T-helper 22 cell (primary cell): Measurements from ENCODE around the gene MTREX.

ENCODE experiments used
- DNase-seq: peaks from one replicate; pipeline ENCODE4 v3.0.0-alpha.2; 2020; ENCODE audit warnings: low read depth

Gene MTREX

GRCh38 chr5:55384072-55384471, 76.3 kb downstream of the MTREX start:
- DNase-seq, result no peak

DNA sequence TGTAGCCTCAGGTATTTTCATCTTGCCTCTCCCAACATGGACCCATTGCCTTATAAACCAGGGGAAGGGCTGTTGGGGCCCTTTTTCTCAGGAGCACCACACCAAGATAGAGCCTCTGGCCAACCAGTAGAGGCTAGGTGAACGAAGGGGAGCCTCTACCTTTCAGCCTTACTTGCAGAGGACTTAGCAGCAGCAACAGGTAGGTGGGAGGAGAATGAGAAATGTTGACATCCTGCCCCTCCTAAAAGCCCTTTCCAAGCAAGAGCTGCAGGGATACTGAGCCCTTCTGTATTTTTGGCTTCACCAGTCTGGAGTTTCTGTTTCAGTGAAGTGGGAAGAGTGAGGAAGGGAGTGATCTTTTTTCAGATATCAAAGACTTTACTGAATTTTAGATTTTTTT, 77.4 kb downstream of the MTREX start:
- DNase-seq, result no peak

- DNase-seq, result no peak
These were observed 78.1 kb downstream of the MTREX start for GRCh38 chr5:55385846-55386245.

GRCh38 chr5:55386356-55386755, 78.6 kb downstream of the MTREX start:
- DNase-seq, result no peak

GRCh38 chr5:55387865-55388264, 80.1 kb downstream of the MTREX start:
- no peak for DNase-seq

- no peak for DNase-seq
These were observed 83.9 kb downstream of the MTREX start for GRCh38 chr5:55391707-55392106.

- no peak for DNase-seq
These were observed 84.9 kb downstream of the MTREX start for GRCh38 chr5:55392669-55393068.

DNA sequence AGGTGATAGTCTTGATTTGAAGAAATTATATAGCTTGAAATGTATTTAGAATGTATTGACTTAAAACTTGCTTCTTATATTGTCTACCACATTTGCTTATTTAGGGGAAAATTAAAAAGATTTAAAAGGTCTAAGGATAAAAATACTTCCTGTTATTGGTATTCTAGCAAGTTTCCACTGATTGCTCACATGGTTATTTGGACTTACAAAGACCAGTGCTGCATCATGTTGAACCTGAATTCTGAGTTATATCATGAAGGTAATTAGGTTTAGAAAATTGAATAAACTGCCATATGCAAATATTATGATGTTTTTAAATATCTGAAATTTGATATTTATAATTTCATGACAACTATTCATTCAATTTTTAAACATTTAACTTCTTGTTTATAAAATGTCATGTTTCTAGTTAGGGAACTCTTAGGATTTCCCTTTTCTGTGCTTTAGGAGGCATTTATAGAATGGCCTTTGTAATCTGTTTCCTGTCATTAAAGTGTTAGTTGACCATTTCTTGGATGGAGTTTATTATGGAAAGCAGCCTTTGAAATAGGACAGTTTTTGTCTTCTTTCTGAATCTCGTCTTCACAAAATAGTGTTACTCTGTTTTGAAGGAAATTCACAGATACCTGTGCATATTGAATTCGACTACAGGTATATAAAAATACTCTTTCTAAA, 85.8 kb downstream of the MTREX start:
- DNase-seq, result no peak

- no peak for DNase-seq
These were observed 94.4 kb downstream of the MTREX start for GRCh38 chr5:55402199-55402598.

DNA sequence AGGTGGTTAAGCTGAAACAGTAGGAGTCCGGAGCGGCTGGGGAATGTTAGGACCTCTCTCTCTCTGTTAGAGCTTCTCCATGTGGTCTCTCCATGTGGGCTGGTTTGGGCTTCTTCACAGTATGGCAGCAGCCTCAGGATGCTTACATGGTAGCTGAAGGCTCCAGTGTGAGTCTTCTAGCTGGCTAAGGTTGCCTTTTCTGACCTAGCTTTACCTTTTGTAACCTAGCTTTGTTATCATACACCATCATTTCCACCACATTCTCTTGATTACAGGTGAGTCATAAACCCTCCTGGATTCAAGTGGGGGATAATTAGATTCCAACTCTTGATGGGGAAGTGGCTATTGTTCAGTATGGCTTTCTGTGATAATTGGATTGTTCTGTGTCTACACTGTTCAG, 98.5 kb downstream of the MTREX start:
- DNase-seq, result no peak

GRCh38 chr5:55407059-55407684, 99.4 kb downstream of the MTREX start:
- no peak for DNase-seq

DNA sequence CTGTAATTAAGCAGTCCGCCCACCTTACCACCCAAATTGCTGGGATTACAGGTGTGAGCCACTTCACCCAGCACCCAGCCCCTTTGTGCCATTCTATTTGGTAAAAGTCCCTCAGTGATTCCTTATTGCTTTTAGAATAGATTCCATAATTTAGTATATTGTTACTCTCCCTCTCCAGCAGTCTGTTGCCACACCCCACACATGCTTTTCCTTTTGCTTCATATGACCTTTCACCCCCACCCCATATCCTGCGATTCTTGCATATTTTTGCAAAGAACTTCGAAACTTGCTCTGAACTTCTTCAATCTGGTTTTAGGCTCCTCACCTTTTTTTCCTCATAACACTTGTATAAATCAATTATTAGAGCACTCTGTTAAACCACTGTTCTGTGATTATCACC, 100.2 kb downstream of the MTREX start:
- no peak for DNase-seq

DNA sequence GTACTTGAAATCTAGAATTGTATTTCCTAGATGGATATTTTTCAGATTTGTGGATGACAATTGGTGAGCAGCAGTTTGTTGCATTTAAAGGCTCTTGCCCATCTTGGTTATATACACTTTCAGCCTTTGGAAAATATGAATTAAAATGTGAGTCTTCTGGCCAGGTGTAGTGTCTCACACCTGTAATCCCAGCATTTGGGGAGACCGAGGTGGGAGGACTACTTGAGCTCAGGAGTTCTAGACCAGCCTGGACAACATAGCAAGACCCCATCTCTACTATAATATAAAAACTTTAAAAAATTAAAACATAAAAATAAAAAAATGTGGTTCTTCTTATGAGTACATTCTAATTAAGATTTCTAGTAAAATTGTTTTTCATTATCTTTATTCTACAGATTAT, 102.0 kb downstream of the MTREX start:
- DNase-seq, result no peak

GRCh38 chr5:55410845-55411244, 103.1 kb downstream of the MTREX start:
- DNase-seq, result no peak

GRCh38 chr5:55411876-55412275, 104.1 kb downstream of the MTREX start:
- no peak for DNase-seq

- no peak for DNase-seq
These were observed 105.9 kb downstream of the MTREX start for GRCh38 chr5:55413644-55414043.

DNA sequence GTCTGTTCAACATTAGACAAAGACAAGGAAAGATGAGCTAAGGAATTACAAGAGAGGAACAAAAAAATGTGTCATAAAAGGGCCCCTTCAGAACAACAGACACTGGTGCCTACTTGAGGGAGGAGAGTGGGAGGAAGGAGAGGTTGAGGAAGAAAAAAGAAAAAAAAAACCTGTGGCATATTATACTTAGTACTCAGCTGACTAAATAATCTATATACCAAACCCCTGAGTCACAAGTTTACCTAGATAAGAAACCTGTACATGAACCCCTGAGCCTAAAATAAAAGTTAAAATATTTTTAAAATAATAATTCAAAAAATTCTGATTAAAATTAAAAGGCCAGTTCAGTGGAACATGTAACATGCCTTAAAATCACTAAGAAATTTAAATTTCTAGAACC, 107.3 kb downstream of the MTREX start:
- no peak for DNase-seq

DNA sequence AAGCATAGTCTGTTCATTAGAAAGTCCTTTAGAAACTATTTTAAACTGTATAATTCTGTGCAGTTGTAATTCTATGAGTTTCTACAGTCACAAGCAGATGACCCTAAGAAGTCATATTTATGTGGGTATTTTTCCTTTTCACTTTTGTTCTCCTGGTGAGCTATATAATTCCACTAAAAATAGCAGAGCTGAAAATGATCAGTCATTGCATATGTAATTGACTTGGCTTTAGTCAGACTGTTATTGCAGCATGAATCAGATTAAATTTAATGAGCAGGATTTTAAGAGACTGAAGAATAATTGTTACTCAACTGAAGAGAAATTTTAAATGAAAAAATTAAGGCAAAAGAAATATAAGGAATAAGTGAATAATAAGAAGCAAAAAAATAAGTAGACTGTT, 108.5 kb downstream of the MTREX start:
- DNase-seq, result no peak

DNA sequence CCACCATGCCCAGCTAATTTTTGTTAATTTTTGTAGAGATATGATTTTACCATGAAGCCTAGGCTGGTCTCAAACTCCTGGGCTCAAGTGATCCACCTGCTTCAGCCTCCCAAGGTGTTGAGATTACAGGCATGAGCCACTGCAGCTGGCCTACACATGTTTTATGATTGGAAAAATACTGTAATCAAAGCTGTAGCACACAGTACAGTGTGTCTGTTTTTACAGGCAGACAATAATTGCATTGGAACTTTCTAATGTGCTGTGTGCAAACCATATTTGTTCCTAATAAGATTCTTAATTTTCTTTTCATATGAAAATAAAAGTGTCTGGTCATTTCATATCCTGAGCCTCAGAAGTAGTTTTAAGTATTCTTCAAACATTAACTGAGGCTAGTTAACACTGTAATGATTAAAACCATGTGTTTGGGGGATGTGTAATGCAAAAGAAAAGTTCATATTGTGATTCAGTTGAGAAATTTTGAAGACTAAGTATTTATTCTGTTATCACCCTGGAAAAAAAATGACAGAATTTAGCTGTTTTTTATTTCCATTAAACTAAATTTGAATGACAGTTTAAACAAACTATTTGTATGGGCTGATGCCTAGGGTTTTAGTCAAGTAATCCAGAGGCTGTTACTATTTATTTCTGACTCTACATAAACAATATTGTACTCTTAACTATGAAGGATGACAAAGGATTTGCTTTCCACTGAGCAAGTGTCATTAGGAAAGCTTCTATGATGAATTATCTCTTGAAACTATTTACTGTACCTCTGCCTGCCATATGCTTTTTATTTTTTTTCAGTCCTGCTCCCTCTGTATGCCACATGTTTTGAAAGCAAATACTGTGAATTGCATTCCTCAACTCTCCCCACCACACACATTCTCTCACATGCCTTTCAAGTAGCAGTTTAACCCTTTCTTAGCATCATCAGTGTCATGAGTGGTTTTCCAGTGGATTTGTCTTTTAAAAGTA, 111.5 kb downstream of the MTREX start:
- no peak for DNase-seq

- DNase-seq, result no peak
These were observed 113.3 kb downstream of the MTREX start for GRCh38 chr5:55421074-55421529.

- DNase-seq, result no peak
These were observed 118.7 kb downstream of the MTREX start for GRCh38 chr5:55426455-55426854.

- DNase-seq, result no peak
These were observed 119.4 kb downstream of the MTREX start for GRCh38 chr5:55427157-55427556.

- no peak for DNase-seq
These were observed 121.4 kb downstream of the MTREX start for GRCh38 chr5:55429221-55429612.
